Prostate gland (tissue), 2 donors: ENCODE data around the gene FAS.

Source experiments
- POLR2A ChIP-seq: fragments of 450-650 bp; IDR thresholded peaks from one replicate; pipeline ENCODE4 v1.6.1; 2016; ENCODE audit warnings: antibody characterized with exemption, mild to moderate bottlenecking
- POLR2AphosphoS5 ChIP-seq: sonication (generic); formaldehyde crosslinking; IDR thresholded peaks from one replicate; pipeline ENCODE4 v1.6.1; 2017; ENCODE audit warnings: antibody characterized with exemption
- TF ChIP-seq, protein P1 (sequence below), 4 experiments: fragments of 200-600 bp in 2 of 4; fragments of 450-650 bp in 2 of 4; sonication (generic) in 2 of 4; IDR thresholded peaks; 1 replicate in 3 of 4; 2 replicates in 1 of 4; pipeline ENCODE4 v1.5.1; 2016 to 2019; ENCODE audit warnings: antibody characterized with exemption in 4 of 4, mild to moderate bottlenecking in 2 of 4, moderate library complexity in 2 of 4

DNA sequence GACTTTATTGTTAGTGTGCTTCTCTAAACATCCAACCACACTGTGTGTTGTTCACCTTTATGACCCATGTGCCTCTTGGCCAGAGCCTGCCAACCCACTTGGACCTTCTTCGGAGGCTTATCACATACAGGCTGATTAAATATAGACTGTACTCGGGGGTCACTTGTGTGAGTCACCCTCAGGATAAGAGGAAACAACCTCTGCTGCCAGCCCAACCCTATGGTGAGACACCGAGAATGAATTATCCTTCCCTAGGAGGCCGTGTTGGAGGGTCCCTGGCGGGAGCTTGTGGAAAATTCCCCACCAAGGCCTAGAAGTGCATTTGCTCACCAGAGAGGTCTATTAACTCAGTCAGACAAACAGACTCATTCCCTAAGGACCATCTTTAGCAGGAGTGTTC is 63.0 kb downstream of the FAS start:
- TF ChIP-seq, protein P1, sequence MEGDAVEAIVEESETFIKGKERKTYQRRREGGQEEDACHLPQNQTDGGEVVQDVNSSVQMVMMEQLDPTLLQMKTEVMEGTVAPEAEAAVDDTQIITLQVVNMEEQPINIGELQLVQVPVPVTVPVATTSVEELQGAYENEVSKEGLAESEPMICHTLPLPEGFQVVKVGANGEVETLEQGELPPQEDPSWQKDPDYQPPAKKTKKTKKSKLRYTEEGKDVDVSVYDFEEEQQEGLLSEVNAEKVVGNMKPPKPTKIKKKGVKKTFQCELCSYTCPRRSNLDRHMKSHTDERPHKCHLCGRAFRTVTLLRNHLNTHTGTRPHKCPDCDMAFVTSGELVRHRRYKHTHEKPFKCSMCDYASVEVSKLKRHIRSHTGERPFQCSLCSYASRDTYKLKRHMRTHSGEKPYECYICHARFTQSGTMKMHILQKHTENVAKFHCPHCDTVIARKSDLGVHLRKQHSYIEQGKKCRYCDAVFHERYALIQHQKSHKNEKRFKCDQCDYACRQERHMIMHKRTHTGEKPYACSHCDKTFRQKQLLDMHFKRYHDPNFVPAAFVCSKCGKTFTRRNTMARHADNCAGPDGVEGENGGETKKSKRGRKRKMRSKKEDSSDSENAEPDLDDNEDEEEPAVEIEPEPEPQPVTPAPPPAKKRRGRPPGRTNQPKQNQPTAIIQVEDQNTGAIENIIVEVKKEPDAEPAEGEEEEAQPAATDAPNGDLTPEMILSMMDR (IDR thresholded peaks at IDR 0.05) = no peak
- TF ChIP-seq POLR2AphosphoS5 (no peak), POLR2A (no peak)
